H1 (cell line): ENCODE results near the gene CD1B. TPM values are rescaled to one million over a fixed set of nuclear protein-coding genes. Genes with fewer than 3 reads are reported as not detected.

Experiments used
- CTCF ChIA-PET: fragments of 300-600 bp; sonication (Branson Sonifier 250); formaldehyde crosslinking; loops from one replicate; lab custom pipeline; 2021; ENCODE audit not compliant: partially characterized antibody; lab: Charles Lee
- POLR2A ChIA-PET: fragments of 300-600 bp; sonication (Branson Sonifier 250); formaldehyde crosslinking; loops from one replicate; lab custom pipeline; 2021; ENCODE audit warnings: inconsistent platforms; ENCODE audit not compliant: partially characterized antibody; lab: Charles Lee
- DNase-seq, 2 experiments: peaks; one replicate each; pipeline versions ENCODE4 v3.0.0 to v3.0.0-alpha.2; 2010 to 2022; ENCODE audit warnings: low spot score in 2 of 2, low read depth in 1 of 2, mixed read lengths in 1 of 2
- FAIRE-seq: peaks from 2 replicates; lab custom pipeline; 2011; peaks lifted over from hg19 to GRCh38; lab: Jason Lieb, UNC
- H2AFZ ChIP-seq: 2 replicates; pipeline ENCODE4 v1.8.1; 2012; ENCODE audit warnings: low read length, inconsistent platforms
- H2AK5ac ChIP-seq: 2 replicates; pipeline ENCODE4 v1.6.1; 2013; ENCODE audit warnings: low read depth, low read length
- H2BK120ac ChIP-seq: replicated peaks from 2 replicates; pipeline ENCODE3; 2013; ENCODE audit warnings: low read depth, low read length, inconsistent platforms
- H2BK12ac ChIP-seq: 2 replicates; pipeline ENCODE4 v1.6.1; 2013; ENCODE audit warnings: low read depth, low read length
- H2BK15ac ChIP-seq: 2 replicates; pipeline ENCODE4 v1.6.1; 2013; ENCODE audit warnings: low read length
- H2BK20ac ChIP-seq: 2 replicates; pipeline ENCODE4 v1.6.1; 2013; ENCODE audit warnings: low read length
- H2BK5ac ChIP-seq: 2 replicates; pipeline ENCODE4 v1.6.1; 2013; ENCODE audit warnings: low read depth, low read length
- H3K14ac ChIP-seq: 2 replicates; pipeline ENCODE4 v1.6.1; 2013; ENCODE audit warnings: inconsistent platforms; ENCODE audit not compliant: insufficient read length
- H3K18ac ChIP-seq: 2 replicates; pipeline ENCODE4 v1.6.1; 2013; ENCODE audit warnings: low read length; ENCODE audit errors: extremely low read depth
- H3K23ac ChIP-seq: 2 replicates; pipeline ENCODE4 v1.6.1; 2013; ENCODE audit warnings: inconsistent platforms; ENCODE audit not compliant: insufficient read length
- H3K23me2 ChIP-seq: 2 replicates; pipeline ENCODE4 v1.6.1; 2013; ENCODE audit warnings: low read depth, low read length
- H3K27ac ChIP-seq: 2 replicates; pipeline ENCODE4 v1.6.1; 2011; ENCODE audit warnings: low read depth, low read length, inconsistent platforms
- H3K27me3 ChIP-seq, 4 experiments: replicated peaks in 1 of 4; 1 replicate in 1 of 4; 2 replicates in 3 of 4; pipeline versions ENCODE4 v1.6.1 to v1.8.1; 2011 to 2013; ENCODE audit warnings: low read length in 3 of 4, mild to moderate bottlenecking in 3 of 4, inconsistent platforms in 2 of 4, mixed read lengths in 2 of 4, moderate library complexity in 1 of 4; ENCODE audit not compliant: control insufficient read depth in 3 of 4, insufficient read depth in 3 of 4; ENCODE audit errors: extremely low read depth in 1 of 4
- H3K36me3 ChIP-seq, 4 experiments: 2 replicates each; pipeline versions ENCODE4 v1.6.1 to v1.8.1; 2011 to 2013; ENCODE audit warnings: mild to moderate bottlenecking in 4 of 4, low read length in 3 of 4, moderate library complexity in 2 of 4, control low read depth in 1 of 4, inconsistent platforms in 1 of 4; ENCODE audit not compliant: insufficient read depth in 4 of 4, control insufficient read depth in 2 of 4
- H3K4ac ChIP-seq: replicated peaks from 2 replicates; pipeline ENCODE3; 2013; ENCODE audit warnings: low read length, low read depth, mixed read lengths, inconsistent platforms; ENCODE audit not compliant: insufficient read length
- H3K4me1 ChIP-seq, 4 experiments: replicated peaks in 1 of 4; 1 replicate in 1 of 4; 2 replicates in 3 of 4; pipeline versions ENCODE4 v1.6.1 to v1.8.1; 2011 to 2013; ENCODE audit warnings: low read length in 3 of 4, inconsistent platforms in 2 of 4, mixed read lengths in 1 of 4; ENCODE audit not compliant: insufficient read depth in 4 of 4, control insufficient read depth in 3 of 4
- H3K4me2 ChIP-seq, 2 experiments: 2 replicates each; pipeline versions ENCODE4 v1.6.1 to v1.8.1; 2011 to 2013; ENCODE audit warnings: low read depth in 2 of 2, low read length in 2 of 2, control low read depth in 1 of 2, inconsistent platforms in 1 of 2, mild to moderate bottlenecking in 1 of 2; ENCODE audit not compliant: insufficient read depth in 1 of 2
- H3K4me3 ChIP-seq, 4 experiments: fragments of 200-600, 300-600 bp in 1 of 4; sonication (generic), shearing (Covaris generic), sonication (Bioruptor Twin) in 1 of 4; 2 replicates each; pipeline versions ENCODE4 v1.5.1 to v1.8.1; 2011 to 2016; ENCODE audit warnings: low read length in 4 of 4, low read depth in 3 of 4, control low read depth in 2 of 4, inconsistent platforms in 2 of 4, mild to moderate bottlenecking in 2 of 4, mixed read lengths in 1 of 4, moderate library complexity in 1 of 4; ENCODE audit not compliant: insufficient read depth in 2 of 4; ENCODE audit errors: extremely low read depth in 1 of 4
- H3K56ac ChIP-seq: replicated peaks from 2 replicates; pipeline ENCODE3; 2013; ENCODE audit warnings: low read depth, mild to moderate bottlenecking, mixed read lengths, low read length, inconsistent platforms; ENCODE audit not compliant: insufficient read length
- H3K79me1 ChIP-seq: 2 replicates; pipeline ENCODE4 v1.6.1; 2013; ENCODE audit warnings: low read depth, low read length, control low read depth
- H3K79me2 ChIP-seq, 2 experiments: 2 replicates each; pipeline versions ENCODE4 v1.6.1 to v1.8.1; 2012 to 2013; ENCODE audit warnings: low read length in 2 of 2, mild to moderate bottlenecking in 2 of 2, inconsistent platforms in 1 of 2; ENCODE audit not compliant: insufficient read depth in 2 of 2, control insufficient read depth in 1 of 2
- H3K9ac ChIP-seq, 4 experiments: replicated peaks in 1 of 4; 1 replicate in 1 of 4; 2 replicates in 3 of 4; pipeline versions ENCODE4 v1.6.1 to v1.8.1; 2011 to 2013; ENCODE audit warnings: low read depth in 3 of 4, low read length in 3 of 4, control low read depth in 2 of 4, mild to moderate bottlenecking in 2 of 4, moderate library complexity in 2 of 4, inconsistent platforms in 1 of 4; ENCODE audit errors: extremely low read depth in 1 of 4
- H3K9me3 ChIP-seq, 2 experiments: 2 replicates each; pipeline versions ENCODE4 v1.6.1 to v1.8.1; 2012 to 2013; ENCODE audit warnings: mild to moderate bottlenecking in 2 of 2, moderate library complexity in 2 of 2, control low read depth in 1 of 2, inconsistent platforms in 1 of 2, low read depth in 1 of 2, low read length in 1 of 2, mixed read lengths in 1 of 2; ENCODE audit not compliant: insufficient read depth in 2 of 2
- H4K20me1 ChIP-seq, 2 experiments: replicated peaks in 1 of 2; 2 replicates each; pipeline versions ENCODE3 to v1.8.1; 2011 to 2013; ENCODE audit warnings: inconsistent platforms in 2 of 2, low read length in 2 of 2, mild to moderate bottlenecking in 1 of 2; ENCODE audit not compliant: insufficient read depth in 2 of 2, control insufficient read depth in 1 of 2
- H4K5ac ChIP-seq: 2 replicates; pipeline ENCODE4 v1.6.1; 2013; ENCODE audit warnings: low read length, low read depth, mixed read lengths, inconsistent platforms; ENCODE audit not compliant: insufficient read length
- H4K8ac ChIP-seq: 2 replicates; pipeline ENCODE4 v1.8.0; 2013; ENCODE audit warnings: mild to moderate bottlenecking, moderate library complexity, low read length, inconsistent platforms; ENCODE audit not compliant: insufficient read depth; ENCODE audit errors: extremely low read depth
- H4K91ac ChIP-seq: replicated peaks from 2 replicates; pipeline ENCODE3; 2013; ENCODE audit warnings: low read length, mixed read lengths, inconsistent platforms; ENCODE audit not compliant: insufficient read length
- TEAD4 ChIP-seq: IDR thresholded peaks from 2 replicates; pipeline ENCODE4 v1.6.1; 2012; ENCODE audit warnings: low read depth, low read length, inconsistent platforms, mixed read lengths
- WGBS, 2 experiments: shearing (Covaris generic) in 1 of 2; methylation state at CpG; one replicate each; pipeline versions ENCODE4 v1.1.6 to v1.1.7; 2013 to 2015; ENCODE audit warnings: low lambda C conversion rate in 2 of 2, mixed read lengths in 2 of 2, inconsistent platforms in 1 of 2, low coverage in 1 of 2, missing lambda C conversion rate in 1 of 2; ENCODE audit not compliant: insufficient replicate concordance in 2 of 2, insufficient coverage in 1 of 2, insufficient read length in 1 of 2; ENCODE audit errors: extremely low coverage in 1 of 2, missing lambda C conversion rate in 1 of 2; 5-methylcytosine and 5-hydroxymethylcytosine counted together
- polyA plus RNA-seq, 7 experiments: library from polyadenylated mRNA; depleted of rRNA in 3 of 7; stranded (reverse) in 5 of 7; unstranded in 2 of 7; fragments of >200 nt in 5 of 7; fragments of 200-250 nt in 2 of 7; gene quantifications; 1 replicate in 5 of 7; 2 replicates in 1 of 7; 4 replicates in 1 of 7; pipeline versions ENCODE4 v1.2.1 to v1.2.3, GENCODE V29; 2011 to 2013; ENCODE audit warnings: missing spikeins in 2 of 7, mixed read lengths in 2 of 7
- total RNA-seq: library from RNA; stranded (reverse); fragmentation: NEBNext Ultra II Directional; extraction: Animal tissue kit (Norgen Biotek cat#: 25700); gene quantifications from 2 replicates; pipeline ENCODE4 v1.2.1, GENCODE V29; 2021

The CD1B gene
- total and polyA plus RNA-seq, 2 of the 8 experiments (the other 6 are each of a cell fraction or from before 2014, with no cell fraction given) = not detected

DNA sequence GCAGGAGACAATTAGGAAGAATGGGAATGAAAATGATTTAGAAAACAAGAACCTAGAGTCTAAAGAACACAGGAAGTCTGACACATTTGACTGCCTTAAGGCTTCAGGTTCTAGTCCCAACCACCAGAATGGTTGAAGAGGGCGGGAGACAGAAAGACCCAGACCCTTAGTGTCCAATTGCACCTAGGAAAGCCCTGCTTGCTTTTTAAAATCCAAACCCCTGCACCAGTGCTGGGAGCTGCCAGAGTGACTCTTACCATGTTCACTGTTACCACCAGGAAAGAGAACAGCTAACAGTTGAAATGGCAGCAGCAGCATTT lies 265 bp downstream of the CD1B start:
- H4K5ac ChIP-seq = no peak overlapping the region
- no peak overlapping the region for H3K4ac ChIP-seq
- H3K23ac ChIP-seq = no peak overlapping the region
- H2AFZ ChIP-seq = no peak overlapping the region
- H3K79me1 ChIP-seq = no peaks in the 10 kb centered on the region
- H2BK20ac ChIP-seq = no peak overlapping the region
- no peak overlapping the region for H4K91ac ChIP-seq
- H3K4me2 ChIP-seq = no peak overlapping the region
- DNase-seq = no peak
- H2BK5ac ChIP-seq = no peak overlapping the region
- H2BK120ac ChIP-seq = no peak overlapping the region
- no peak overlapping the region for H2AK5ac ChIP-seq
- no peaks in the 10 kb centered on the region for H4K20me1 ChIP-seq
- no peak overlapping the region for H3K14ac ChIP-seq
- H3K79me2 ChIP-seq = no peaks in the 10 kb centered on the region
- no peak for TF ChIP-seq TEAD4
- TF ChIP-seq, all 59 proteins: peak for 0
- ChIA-PET CTCF (interaction anchor here (1.9 to 3.1 kb wide), 2 partner anchors 127 to 162 kb away, joined by 5 to 33 read pairs; no protein-coding TSS in a partner anchor), POLR2A (no interaction called here)
- FAIRE-seq = no peak
- Histone ChIP-seq H3K36me3 (no peaks in the 10 kb centered on the region), H3K27ac (no peak overlapping the region), H3K18ac (no peak overlapping the region), H3K23me2 (no peaks in the 10 kb centered on the region), H3K56ac (no peak overlapping the region), H3K27me3 (no peaks in the 10 kb centered on the region), H3K9ac (no peak overlapping the region), H2BK15ac (no peak overlapping the region), H4K8ac (no peak overlapping the region), H3K4me3 (no peak overlapping the region), H2BK12ac (no peak overlapping the region), H3K9me3 (no peaks in the 10 kb centered on the region; a peak in 1 of 4 replicates), H3K4me1 (no peaks in the 10 kb centered on the region)
- WGBS, 2 experiments = 94% methylated on average over 1 of the region's 1 CpG; no CpG with 5 or more reads in 1 of the 2 experiments
